ENCODE data around the gene UMODL1.

UMODL1 gene

DNA sequence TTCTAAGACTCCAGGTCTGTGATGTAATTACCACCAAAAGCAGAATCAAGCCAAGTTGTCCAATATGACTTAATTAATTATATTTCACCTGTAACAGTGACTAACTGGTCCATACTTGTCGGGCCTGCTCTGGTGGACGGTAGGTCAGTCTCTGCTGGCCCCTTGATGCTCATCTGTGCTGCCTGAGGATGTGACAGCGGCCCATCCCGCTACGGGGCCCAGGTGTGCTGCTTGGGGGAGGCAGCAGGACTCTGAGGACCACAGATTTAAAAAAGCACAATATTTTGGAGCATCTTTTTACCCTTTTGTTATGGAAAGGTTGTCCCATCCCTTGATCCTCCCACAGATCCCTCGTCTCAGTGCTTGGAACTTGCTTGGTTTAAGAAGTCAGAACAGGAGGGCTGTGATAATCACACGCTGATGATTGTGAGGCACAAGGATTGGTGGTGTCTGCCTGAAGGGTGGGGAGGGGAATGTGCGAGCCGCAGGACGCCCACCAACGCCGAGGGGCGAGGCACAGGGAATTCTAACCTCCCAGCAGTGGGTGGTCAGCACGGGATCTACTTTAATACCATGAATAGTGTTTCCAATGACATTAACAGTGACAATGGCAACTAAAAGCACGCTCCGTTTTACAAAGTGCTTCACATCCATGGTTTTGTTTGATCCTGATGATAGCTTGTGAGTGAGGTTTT lies 27.8 kb upstream of the UMODL1 start:
- TF ChIP-seq, protein P1, sequence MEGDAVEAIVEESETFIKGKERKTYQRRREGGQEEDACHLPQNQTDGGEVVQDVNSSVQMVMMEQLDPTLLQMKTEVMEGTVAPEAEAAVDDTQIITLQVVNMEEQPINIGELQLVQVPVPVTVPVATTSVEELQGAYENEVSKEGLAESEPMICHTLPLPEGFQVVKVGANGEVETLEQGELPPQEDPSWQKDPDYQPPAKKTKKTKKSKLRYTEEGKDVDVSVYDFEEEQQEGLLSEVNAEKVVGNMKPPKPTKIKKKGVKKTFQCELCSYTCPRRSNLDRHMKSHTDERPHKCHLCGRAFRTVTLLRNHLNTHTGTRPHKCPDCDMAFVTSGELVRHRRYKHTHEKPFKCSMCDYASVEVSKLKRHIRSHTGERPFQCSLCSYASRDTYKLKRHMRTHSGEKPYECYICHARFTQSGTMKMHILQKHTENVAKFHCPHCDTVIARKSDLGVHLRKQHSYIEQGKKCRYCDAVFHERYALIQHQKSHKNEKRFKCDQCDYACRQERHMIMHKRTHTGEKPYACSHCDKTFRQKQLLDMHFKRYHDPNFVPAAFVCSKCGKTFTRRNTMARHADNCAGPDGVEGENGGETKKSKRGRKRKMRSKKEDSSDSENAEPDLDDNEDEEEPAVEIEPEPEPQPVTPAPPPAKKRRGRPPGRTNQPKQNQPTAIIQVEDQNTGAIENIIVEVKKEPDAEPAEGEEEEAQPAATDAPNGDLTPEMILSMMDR (IDR thresholded peaks at IDR 0.05; ENCODE audit: insufficient read depth, low read depth, low read length, missing control alignments) = no peak
- no peak overlapping the region for H3K4me3 ChIP-seq (ENCODE audit: low read length)
- no peak for DNase-seq (ENCODE audit: low read depth)

GRCh38 chr21:42043961-42044360 lies 27.2 kb upstream of the UMODL1 start:
- no peak overlapping the region for H3K4me3 ChIP-seq (ENCODE audit: low read length)
- TF ChIP-seq, protein P1 (IDR thresholded peaks at IDR 0.05; ENCODE audit: insufficient read depth, low read depth, low read length, missing control alignments) = no peak
- DNase-seq (ENCODE audit: low read depth) = no peak

DNA sequence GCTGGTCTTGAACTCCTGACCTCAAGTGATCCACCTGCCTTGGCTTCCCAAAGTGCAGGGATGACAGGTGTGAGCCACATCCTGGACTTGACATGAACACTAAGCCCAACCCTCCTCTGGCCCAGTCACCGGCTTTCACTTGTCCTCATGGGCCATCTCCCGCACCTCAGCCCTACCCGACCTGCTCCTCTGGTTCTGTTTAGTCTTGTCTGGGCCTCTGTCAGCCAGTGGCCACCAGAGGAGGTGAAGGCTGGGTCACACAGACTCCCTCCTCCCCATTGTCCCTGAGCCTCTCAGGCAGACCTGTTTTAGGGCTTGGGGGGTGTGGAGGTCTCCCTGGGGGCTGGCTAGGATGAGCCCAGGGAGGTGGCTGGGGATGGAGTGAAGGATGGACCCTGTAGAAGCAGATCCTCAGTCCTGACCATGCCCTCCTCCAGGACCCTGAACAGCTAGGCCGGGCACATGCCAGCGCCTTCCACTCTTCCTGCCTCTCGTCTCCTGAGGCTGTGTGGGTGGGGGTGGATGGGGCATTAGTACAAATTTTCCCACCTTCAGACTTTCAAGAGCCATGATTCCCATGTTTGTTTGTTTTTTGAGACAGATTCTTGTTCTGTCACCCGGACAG lies 26.1 kb upstream of the UMODL1 start:
- peak; percentile 42 for DNase-seq (ENCODE audit: low read depth)
- no peak overlapping the region for H3K4me3 ChIP-seq (ENCODE audit: low read length)
- TF ChIP-seq, protein P1 (IDR thresholded peaks at IDR 0.05; ENCODE audit: insufficient read depth, low read depth, low read length, missing control alignments) = no peak

- TF ChIP-seq, protein P1 (IDR thresholded peaks at IDR 0.05; ENCODE audit: insufficient read depth, low read depth, low read length, missing control alignments) = no peak
- H3K4me3 ChIP-seq (ENCODE audit: low read length) = no peak overlapping the region
- DNase-seq (ENCODE audit: low read depth) = no peak
Observed at GRCh38 chr21:42047821-42048613, 23.1 kb upstream of the UMODL1 start.

DNA sequence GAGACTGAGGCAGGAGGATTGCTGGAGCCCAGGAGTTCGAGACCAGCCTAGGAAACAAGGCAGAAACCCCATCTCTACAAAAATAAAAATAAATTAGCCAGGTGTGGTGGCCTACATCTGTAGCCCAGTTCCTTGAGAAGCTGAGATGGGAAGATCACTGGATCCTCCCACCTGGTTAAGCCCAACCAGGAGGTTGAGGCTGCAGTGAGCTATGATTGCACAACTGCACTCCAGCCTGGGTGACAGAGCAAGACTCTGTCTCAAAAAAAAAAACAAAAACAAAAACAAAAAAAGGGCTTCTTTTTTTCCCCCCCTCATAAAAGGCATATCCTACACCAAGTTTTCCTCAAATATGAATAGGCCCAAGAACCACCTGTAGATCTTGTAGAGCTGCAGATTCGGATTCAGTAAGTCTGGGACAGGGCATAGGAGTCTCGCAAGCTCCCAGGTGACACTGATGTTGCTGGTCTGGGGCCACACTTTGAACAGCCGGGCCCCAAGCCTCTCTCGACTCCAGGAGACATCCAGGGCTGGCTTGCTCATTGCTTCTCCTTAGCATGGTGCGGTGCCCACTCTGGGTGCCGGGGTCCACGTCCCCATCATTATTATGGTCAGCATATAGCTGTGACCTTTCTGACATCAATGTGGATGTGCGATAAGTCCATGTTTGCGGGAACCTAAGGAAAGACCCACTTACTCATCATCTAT lies 22.1 kb upstream of the UMODL1 start:
- TF ChIP-seq, protein P1 (IDR thresholded peaks at IDR 0.05; ENCODE audit: insufficient read depth, low read depth, low read length, missing control alignments) = no peak
- no peak overlapping the region for H3K4me3 ChIP-seq (ENCODE audit: low read length)
- DNase-seq (ENCODE audit: low read depth) = no peak

DNA sequence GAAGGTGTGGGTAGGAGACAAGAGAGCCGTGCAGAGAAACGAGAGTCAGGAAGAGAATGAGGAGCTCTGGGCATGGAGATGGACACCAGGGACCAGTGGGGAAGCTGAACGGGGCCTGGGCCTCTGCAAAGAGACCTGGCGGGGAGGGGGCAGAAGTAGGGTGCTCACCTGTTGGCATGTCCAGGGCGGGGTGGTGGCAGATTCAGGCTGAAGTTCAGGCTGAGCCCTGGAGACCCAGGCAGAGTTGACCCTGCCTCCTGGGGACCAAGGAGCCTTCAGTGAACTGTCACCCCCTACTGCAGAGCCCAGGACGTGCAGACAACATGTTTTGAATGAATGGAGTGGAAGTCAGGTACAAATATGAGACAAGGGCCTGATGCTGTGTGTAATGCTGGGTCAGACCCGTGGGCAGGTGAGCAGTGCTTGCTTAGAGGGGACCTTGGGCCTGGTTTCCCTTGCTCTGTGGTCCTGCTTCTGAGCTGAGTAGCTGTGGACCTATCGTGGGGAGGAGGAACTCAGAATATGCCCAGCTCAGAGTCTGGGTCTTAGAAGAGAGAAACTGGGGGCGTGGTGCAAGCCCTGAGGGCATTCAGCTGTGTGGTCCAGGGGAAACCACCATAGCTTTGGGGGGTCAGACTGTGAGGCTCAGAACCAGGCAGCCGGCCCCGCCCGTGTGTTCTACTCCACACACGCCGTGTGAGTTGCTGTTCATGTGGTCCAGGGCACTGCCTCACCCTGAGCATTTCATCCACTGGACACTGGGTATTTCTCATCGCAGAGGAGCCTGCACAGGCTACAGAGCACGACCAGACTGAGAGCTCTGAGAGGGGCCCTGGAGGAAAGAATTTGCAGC lies 21.3 kb upstream of the UMODL1 start:
- no peak overlapping the region for H3K4me3 ChIP-seq (ENCODE audit: low read length)
- DNase-seq (ENCODE audit: low read depth) = no peak
- TF ChIP-seq, protein P1 (IDR thresholded peaks at IDR 0.05; ENCODE audit: insufficient read depth, low read depth, low read length, missing control alignments) = no peak

Data from epithelial cell of esophagus (primary cell).